Kidney (tissue), 13 donors: ENCODE measurements around the gene SMIM45.

Experiments
- DNase-seq, 5 donors: peaks; one replicate each; pipeline ENCODE4 v3.0.0-alpha.2; 2013 to 2020
- FAIRE-seq: peaks from 2 replicates; lab custom pipeline; 2012; peaks lifted over from hg19 to GRCh38; lab: Jason Lieb, UNC
- H3K27ac ChIP-seq, 2 donors: one replicate each; pipeline ENCODE4 v1.7.0; 2013; ENCODE audit warnings: low read depth in 2 of 2, low read length in 2 of 2, inconsistent platforms in 1 of 2
- H3K27me3 ChIP-seq: one replicate; pipeline ENCODE4 v1.7.1; 2013; ENCODE audit warnings: low read length, inconsistent platforms; ENCODE audit not compliant: control insufficient read depth, insufficient read depth
- H3K36me3 ChIP-seq, 3 donors: one replicate each; pipeline versions ENCODE4 v1.7.0 to v1.7.1; 2013; ENCODE audit warnings: low read length in 3 of 3, control low read depth in 1 of 3, inconsistent platforms in 1 of 3; ENCODE audit not compliant: insufficient read depth in 3 of 3, control insufficient read depth in 2 of 3
- H3K4me1 ChIP-seq, 3 donors: one replicate each; pipeline versions ENCODE4 v1.7.0 to v1.7.1; 2013; ENCODE audit warnings: low read length in 3 of 3, inconsistent platforms in 1 of 3, low read depth in 1 of 3; ENCODE audit not compliant: control insufficient read depth in 2 of 3, insufficient read depth in 2 of 3
- H3K4me3 ChIP-seq, 3 donors: one replicate each; pipeline versions ENCODE4 v1.7.0 to v1.8.1; 2013; ENCODE audit warnings: low read length in 3 of 3, control low read depth in 1 of 3, inconsistent platforms in 1 of 3
- H3K9ac ChIP-seq, 3 donors: one replicate each; pipeline versions ENCODE4 v1.7.0 to v1.7.1; 2013; ENCODE audit warnings: low read length in 3 of 3, control low read depth in 1 of 3, inconsistent platforms in 1 of 3
- H3K9me3 ChIP-seq, 3 donors: one replicate each; pipeline versions ENCODE4 v1.7.0 to v1.7.1; 2013; ENCODE audit warnings: low read length in 3 of 3, control low read depth in 1 of 3, inconsistent platforms in 1 of 3; ENCODE audit not compliant: control insufficient read depth in 2 of 3, insufficient read depth in 1 of 3
- intact Hi-C: fragments of 100-400 bp; cut with DNase I; formaldehyde crosslinking; loops from one replicate; pipeline ENCODE4 v1.11.1; 2022
- TF ChIP-seq, protein P1 (sequence below): IDR thresholded peaks from 3 replicates; pipeline ENCODE4 v1.5.1; 2012; ENCODE audit warnings: mild to moderate bottlenecking, moderate library complexity, borderline replicate concordance; ENCODE audit not compliant: insufficient read depth; ENCODE audit errors: extremely low read depth
- donor health status: control.
- donor health status: control.
- donor health status: control.
- donor health status: control.
- donor health status: control.
- donor health status: DM: yes; HTN: yes; CAD: no.
- donor health status: Normal renal cell carcinoma (clear cell type).

The SMIM45 gene

DNA sequence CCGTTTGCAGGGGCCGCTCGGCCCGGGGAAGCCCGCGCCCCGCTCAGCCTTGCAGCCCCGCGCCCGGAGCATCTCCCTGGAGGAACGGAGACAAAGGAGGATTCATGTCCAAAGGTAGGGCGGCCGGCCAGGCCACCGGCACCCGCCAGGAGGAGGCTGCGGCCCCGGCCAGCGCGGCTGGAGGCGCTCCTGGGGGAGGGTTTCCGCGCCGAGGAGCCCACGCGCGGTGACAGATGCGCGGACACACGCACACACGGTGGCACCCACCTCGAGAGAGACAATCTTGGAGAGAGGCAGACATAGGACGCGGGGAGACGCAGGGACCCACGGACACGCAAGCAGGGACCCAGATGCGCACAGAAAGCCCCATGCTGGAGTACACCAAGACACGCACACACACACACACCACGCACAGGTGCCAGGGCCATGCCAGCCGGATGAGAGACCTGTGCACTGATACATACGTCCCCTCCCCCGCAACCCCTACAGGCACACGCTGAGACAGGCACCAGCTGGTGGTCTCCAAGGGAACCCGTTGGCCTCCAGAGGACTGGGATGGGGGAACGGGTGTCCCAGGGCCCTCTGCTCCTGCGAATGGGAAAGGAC is 25.1 kb downstream of the SMIM45 start:
- Histone ChIP-seq H3K36me3 (no peaks in the 10 kb centered on the region), H3K9ac (peak overlapping the region in 1 of 3 donors; percentile 15), H3K9me3 (no peaks in the 10 kb centered on the region), H3K27me3 (peaks cover 9% of the 10 kb centered on the region), H3K4me3 (peak overlapping the region in 2 of 3 donors; percentile 2 to 50), H3K27ac (no peak overlapping the region), H3K4me1 (peaks cover 0 to 6% (median 0%) of the 10 kb centered on the region in 3 donors)
- TF ChIP-seq, protein P1, sequence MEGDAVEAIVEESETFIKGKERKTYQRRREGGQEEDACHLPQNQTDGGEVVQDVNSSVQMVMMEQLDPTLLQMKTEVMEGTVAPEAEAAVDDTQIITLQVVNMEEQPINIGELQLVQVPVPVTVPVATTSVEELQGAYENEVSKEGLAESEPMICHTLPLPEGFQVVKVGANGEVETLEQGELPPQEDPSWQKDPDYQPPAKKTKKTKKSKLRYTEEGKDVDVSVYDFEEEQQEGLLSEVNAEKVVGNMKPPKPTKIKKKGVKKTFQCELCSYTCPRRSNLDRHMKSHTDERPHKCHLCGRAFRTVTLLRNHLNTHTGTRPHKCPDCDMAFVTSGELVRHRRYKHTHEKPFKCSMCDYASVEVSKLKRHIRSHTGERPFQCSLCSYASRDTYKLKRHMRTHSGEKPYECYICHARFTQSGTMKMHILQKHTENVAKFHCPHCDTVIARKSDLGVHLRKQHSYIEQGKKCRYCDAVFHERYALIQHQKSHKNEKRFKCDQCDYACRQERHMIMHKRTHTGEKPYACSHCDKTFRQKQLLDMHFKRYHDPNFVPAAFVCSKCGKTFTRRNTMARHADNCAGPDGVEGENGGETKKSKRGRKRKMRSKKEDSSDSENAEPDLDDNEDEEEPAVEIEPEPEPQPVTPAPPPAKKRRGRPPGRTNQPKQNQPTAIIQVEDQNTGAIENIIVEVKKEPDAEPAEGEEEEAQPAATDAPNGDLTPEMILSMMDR, result no peak
- intact Hi-C loops, result no loop called here
- FAIRE-seq, result no peak
- peak in 4 of 5 donors; percentile 83 to 88 (median 84) for DNase-seq

DNA sequence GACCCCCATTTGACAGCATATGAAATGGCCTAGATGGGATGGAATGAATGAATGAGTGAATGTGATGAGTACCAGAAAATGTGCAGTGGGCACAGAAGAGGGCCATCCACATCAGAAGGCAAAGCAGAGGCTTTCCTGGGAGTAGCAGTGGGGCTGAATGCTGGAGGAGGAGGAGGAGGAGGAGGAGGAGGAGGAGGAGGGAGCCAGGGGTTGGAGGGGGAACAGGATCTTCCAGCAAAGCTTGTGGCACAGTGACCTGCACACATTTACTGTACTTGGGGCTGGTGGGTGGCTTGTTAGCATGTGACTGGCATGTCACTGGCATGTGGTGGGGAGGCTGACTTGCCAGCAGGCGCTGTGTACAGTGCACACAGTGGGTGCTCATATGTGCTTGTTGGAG is 26.8 kb downstream of the SMIM45 start:
- no peaks in the 10 kb centered on the region for H3K36me3 ChIP-seq
- no peak overlapping the region for H3K4me3 ChIP-seq
- FAIRE-seq, result no peak
- no peak for DNase-seq
- H3K27me3 ChIP-seq, result peaks cover 9% of the 10 kb centered on the region
- peaks cover 0 to 6% (median 0%) of the 10 kb centered on the region in 3 donors for H3K4me1 ChIP-seq
- no peak overlapping the region for H3K27ac ChIP-seq
- intact Hi-C loops, result no loop called here
- TF ChIP-seq, protein P1, result no peak
- H3K9me3 ChIP-seq, result no peaks in the 10 kb centered on the region
- no peak overlapping the region for H3K9ac ChIP-seq

DNA sequence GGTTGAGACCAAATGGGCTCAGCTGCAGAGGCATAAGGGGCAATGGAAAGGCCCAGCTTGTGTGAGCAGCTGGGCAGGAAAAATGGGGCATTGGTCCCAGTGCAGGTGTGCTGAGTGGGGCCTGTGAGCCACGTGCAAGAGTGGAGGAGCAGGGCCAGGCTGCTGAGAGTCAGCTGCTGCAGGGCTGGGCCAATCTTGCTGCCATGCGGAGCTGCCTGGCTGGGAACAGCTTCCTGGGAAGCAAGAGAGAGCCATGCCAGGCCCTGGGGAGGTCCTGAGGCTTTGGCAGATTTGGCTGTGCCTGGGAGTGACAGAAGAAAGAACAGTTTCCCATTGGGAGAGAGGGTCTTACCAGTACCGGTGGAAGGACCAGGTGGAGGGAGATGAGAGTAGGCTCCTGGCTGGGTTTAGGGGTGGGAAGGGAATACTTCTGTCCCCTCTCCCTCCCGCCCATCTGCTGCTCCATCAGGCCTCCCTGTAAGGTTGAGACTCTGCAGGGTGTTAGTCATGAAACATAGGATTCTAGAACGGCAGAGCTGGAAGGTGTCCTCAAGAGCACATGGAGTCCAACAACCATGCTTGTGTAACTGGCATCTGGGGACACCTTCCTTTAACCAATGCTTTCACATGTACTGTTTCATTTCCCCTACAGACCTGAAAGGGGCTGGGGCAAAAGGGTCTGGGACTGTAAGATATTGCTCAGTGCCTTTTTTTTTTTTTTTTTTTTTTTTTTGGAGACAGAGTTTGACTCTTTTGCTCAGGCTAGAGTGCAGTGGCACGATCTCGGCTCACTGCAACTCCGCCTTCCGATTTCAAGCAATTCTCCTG is 27.7 kb downstream of the SMIM45 start:
- intact Hi-C loops, result no loop called here
- H3K9me3 ChIP-seq, result no peaks in the 10 kb centered on the region
- H3K27ac ChIP-seq, result no peak overlapping the region
- peaks cover 9% of the 10 kb centered on the region for H3K27me3 ChIP-seq
- H3K36me3 ChIP-seq, result no peaks in the 10 kb centered on the region
- TF ChIP-seq, protein P1, result no peak
- H3K4me1 ChIP-seq, result peaks cover 0 to 6% (median 0%) of the 10 kb centered on the region in 3 donors
- no peak for FAIRE-seq
- no peak overlapping the region for H3K4me3 ChIP-seq
- DNase-seq, result no peak
- no peak overlapping the region for H3K9ac ChIP-seq
